ENCODE data around the gene ADCY9.
"Not testable (repeated sequence)": the region's sequence is repeated elsewhere in the genome, so short reads cannot be mapped to it uniquely, and the experiment has no call there.

Gene ADCY9

DNA sequence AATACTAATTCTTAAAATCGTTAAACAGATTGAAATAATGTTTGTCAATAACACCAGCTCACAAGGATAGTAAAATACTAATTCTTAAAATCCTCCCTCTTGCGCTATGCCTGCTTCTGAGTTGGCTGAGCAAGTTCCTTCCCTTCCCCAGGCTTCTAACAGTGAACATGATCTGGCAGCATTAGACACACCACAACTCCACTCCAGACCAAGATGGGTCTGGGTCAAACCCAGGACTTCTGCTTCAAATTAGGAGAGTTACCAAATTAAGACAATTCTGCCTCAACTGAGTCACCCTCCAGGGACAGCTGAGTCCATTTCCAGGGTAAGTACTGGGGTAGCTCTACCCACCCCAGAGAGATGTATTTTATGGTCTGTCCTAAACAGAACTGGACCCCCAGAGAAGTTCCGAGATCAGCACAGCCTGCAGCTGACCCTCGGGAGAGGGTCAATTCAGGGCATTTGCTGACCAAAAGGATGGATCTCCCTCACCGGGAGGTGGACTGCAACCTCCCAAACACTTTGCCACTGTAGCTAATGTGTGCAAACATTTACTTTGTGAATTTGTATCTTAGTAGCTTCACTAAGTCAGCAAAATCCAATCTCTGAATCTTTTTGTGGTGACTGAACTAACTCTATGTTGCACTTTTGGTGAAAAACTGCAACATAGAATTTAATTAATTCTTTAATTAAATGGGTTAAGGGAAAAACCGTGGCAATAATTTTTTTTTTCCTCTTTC is 48.8 kb downstream of the ADCY9 start:
- no peak for DNase-seq (ENCODE audit: low read depth)

DNA sequence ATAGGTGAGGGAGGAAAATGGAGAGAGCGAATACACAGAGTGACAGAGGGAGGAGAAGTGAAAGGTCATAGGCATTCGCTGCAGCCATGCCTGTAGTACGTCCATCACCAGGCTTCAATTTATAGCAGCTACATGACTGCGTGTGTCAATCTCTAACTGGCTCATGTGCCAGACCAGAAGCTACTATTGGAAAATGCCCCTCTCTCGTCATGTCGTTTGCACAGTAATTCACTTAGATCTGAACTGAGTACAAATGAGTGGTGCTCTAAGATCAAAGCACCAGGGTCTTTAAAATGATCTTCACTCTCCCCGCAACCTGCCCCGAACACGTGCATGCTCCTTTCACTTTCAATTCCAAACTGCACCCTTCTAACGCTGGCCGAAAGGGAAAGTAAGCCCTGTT is 51.3 kb downstream of the ADCY9 start:
- no peak for DNase-seq (ENCODE audit: low read depth)

DNA sequence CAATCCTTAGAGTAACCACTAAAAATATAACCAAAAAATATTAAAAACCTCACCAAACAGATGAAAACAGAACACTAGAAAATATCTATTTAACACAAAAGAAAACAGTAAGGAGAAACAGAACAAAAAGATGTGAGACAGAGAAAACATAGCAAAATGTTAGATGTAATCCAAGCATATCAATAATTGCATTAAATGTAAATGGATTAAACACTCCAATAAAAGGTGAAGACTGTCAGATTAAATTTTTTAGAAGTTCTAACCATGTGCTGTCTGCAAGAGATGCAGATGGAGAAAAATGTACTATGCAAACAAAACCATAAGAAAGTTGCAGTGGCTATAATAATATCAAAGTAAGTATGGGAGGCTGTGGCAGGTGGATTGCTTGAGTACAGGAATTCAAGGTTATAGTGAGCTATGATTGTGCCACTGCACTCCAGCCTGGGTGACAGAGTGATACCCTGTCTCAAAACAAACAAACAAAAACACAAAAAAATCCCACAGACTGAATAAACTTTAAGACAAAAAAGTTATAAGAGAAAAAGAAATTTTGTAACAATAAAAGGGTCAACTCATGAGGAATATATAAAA is 53.9 kb downstream of the ADCY9 start:
- DNase-seq (ENCODE audit: low read depth): no peak

DNA sequence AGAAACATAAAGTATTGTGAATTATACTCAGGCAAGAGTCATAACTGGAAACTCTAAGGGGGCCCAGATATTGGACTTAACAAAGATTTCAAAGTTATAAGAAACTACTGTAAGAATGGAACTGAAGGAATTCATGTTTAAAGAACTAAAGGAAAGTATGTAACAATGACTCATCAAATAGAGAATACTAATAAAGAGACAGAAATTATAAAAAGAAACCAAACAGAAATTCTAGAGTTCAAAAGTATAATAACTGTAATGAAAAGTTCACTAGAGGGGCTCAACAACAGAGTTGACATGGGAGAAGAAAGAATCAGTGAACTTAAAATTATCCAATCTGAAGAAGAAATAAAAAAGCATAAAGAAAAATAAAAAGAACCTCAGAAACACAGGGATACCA is 55.4 kb downstream of the ADCY9 start:
- no peak for DNase-seq (ENCODE audit: low read depth)

DNA sequence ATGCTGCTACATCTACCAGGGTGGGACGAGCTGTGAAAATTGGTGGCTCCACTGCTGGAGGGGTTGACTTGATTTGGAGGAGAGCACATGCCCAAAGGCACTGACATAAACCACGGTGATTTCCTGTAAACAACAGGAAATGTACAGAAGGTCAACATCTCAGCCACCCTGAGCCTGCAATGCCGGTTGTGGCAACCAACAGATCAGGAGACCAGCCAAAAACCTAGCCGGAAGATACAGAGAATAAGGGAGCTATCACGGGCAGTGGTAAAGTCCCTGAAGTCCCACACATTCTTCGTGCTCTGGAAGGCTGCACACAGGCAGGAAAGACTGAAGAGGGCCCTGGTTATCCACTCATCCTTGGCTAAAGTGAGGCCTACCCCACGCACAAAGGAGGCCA is 56.2 kb downstream of the ADCY9 start:
- DNase-seq (ENCODE audit: low read depth): no peak

DNA sequence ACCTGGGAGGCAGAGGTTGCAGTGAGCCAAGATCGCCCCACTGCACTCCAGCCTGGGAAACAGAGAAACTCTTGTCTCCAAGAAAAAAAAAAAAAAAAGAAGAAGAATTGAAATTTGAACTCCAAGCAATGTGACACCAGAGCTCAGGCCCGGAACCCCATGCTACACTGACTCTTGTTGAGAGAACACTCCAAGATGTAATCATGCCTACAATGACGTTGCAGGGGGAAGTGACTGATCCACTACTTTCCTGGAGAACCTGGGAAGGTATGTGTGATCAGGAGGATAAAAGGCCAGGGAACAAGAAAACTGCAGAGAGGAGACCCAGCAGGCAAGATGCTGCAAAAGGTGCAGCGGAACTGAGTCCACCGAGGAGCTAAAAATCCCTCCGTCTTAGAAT is 57.9 kb downstream of the ADCY9 start:
- no peak for DNase-seq (ENCODE audit: low read depth)

DNA sequence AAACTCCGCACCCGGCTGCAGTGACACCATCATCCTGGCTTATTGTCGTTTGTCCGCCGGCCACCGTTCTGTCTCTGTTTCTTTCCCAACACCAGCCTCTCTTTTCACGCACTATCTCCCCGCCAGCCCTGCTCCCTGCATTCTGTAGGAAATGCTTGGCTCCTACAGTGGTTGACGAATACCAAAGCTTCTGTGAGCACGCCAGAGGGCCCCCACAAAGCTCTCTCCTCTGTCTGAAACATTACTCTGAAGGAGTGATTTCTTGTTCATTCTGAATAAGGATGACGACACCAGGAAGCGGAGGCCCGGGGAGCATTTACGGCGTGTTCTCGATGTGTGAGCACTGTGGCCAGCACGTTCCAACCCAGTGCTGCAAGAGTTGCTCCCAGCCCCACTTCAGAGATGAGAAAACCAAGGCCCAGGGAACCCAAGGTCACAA is 58.8 kb downstream of the ADCY9 start:
- no peak for DNase-seq (ENCODE audit: low read depth)

DNA sequence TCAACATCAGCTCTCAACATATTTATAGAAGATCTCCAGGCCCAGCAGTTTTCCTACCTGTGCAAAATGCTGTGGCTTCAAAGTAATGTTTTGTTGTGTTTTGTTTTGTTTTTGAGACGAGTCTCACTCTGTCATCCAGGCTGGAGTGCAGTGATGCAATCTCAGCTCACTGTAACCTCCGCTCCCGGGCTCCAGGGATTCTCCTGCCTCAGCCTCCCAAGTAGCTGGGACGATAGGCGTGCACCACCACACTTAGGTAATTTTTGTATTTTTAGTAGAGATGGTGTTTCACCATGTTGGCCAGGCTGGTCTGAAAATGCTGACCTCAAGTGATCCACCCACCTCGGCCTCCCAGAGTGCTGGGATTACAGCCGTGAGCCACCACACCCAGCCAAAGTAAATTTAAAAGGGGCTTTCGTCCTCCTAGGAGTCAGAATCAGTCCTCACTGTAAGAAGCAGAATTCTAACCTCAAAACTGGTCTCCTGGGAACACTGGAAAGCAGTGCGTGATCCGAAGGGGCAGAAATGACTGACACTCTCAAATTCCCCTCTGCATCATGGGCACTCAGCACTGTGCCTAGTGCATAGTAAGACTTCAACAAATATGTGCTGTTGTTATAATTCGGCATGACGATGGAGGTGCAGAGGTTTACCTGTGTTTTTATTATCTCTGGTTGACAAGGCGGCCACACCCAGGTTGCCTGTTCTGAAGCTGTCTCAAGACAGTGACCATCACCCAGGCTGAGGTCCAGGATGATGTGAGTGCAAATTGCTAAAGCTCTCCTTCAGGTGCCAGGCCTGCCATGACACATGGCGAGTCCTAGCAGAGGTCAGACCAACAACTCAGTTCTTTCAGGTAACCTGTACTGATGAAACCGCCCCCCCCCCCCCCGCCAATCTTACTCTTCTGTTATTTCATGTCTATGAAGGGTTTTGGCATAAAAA is 59.8 kb downstream of the ADCY9 start:
- DNase-seq (ENCODE audit: low read depth): no peak

DNA sequence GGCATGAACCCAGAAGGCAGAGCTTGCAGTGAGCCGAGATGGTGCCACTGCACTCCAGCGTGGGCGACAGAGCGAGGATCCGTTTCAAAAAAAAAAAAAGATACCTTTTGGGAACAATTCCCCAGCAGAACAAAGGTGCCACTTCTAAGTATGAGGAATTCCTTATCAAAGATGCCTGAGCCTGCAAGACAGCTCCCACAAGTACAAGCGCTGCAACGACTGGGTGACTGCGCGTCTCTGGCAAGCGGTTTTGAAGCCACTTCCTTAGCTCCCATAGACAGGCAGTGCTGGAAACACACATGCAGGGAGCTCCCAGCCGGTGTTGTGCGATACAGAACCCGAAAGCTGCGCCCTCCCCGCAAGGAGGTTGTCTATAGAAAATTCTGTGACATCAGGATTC is 60.5 kb downstream of the ADCY9 start:
- no peak for DNase-seq (ENCODE audit: low read depth)

DNA sequence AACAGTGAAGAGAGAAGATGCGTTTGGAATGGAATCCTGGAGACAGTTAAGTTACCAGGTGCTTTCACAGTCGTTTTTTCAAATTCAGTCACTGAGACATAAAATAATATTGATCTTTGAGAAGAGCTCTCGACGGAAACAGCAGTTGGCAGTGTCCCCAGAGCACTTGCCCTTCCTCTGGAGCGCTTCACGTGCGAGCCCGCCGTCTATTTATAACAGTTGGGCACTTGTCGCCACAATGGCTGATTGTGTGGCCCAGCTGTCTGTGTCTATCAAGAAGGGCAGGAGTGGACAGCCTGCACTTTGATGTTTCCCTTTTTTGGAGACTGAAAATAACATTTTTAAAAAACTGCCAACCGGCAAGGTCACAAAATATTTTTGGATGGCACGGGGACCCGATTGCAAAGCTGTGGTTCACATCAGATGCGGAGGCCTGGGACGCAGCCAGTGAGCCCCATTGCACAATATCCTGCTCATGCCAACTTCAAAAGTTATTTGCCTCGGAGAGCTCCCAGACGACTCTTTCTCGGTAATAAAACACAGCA is 62.9 kb downstream of the ADCY9 start:
- DNase-seq (ENCODE audit: low read depth): no peak

DNA sequence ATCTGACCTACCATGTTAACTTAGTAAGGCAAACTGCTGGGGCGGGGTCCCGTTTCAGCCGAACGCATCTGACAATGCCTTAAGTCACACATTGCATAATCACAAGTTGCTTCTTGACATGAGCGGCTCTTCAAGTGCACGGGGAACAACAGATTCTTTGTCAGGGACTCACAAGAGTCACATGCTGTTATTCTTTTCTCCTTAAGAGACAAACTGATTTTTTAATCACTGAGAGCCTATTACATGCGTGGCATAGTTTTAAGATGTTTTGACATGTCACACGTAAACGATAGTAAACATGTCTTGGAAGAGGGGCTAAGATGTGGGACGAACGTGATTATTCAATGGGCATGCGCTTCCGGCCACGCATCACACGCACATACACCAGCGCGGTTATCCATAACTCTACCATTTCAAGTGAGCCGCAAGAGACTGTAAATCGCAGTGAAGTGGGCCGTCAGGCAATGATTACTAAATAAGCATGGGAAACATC is 63.4 kb downstream of the ADCY9 start:
- DNase-seq (ENCODE audit: low read depth): no peak

DNA sequence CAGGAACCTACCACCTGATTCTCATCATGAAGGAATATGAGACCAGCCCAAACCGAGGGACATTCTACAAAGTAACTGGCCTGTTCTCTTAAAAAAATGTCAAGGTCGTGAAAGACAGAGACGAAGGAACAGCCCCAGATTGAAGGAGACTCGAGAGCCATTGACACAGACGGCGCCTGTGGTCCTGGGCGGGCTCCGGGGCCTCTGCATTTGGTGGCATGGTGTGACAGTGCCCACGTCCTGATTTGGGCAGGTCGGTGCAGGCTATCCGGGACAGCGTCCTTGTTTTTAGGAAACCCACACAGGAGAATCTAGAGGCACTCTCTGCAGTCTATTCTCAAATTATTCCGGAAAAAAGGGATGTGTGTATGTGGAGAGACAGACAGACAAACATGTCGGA is 64.1 kb downstream of the ADCY9 start:
- no peak for DNase-seq (ENCODE audit: low read depth)

DNA sequence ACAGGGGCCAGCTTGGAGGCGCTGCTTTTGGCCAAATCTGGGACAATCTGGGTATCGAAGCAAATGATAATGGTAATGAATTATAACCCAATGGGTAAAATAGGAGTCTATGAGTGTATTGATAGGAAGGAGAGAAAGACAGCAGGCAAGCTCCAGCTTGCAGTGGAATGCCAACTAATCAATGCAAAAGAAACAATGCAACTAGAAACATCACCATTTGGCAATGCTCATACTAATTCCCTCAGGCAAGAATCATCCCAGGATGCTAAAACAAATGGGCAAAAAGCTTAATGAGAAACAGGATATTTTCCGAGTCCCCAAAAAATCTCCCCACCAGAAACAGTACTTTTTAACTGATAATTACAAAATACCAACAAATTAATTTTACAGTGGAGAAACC is 64.7 kb downstream of the ADCY9 start:
- DNase-seq (ENCODE audit: low read depth): no peak

DNA sequence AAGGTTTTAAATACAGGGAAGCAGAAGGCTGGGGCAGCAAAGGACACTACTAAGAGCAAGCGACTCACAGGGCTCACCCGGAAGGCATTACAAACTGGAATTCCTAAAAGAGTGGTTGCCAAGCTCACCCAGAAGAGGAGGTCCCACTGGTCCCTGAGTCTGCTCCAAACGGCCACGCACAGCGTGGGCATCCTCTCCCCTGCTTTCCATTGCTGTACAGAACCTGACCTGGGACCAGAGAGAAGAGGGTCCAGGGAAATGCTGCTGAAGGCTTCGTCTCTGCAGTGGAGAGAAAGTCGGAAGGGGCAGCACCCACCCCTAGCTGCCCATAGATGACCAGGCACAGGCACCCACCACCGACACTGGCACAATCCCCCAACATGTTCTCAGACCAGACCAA is 67.2 kb downstream of the ADCY9 start:
- DNase-seq (ENCODE audit: low read depth): no peak

DNA sequence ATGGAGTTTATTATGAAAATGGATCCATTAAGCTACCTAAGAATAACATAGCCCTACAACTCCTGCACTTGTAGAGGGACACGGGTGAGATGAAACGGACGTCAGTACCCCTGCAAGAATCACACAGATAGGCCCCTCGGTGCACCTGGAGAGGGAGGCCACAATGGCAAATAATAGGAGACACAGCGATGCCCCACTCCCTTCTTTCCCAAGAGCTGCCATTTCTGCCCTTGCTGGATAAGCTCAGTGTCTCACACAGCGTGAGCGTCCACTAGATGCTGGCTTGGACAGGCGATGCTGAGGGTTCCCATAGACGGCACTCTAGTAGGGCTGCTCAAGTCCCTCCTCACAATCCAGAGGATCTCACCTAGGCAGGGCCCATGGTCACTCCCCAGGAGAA is 67.8 kb downstream of the ADCY9 start:
- DNase-seq (ENCODE audit: low read depth): no peak

DNA sequence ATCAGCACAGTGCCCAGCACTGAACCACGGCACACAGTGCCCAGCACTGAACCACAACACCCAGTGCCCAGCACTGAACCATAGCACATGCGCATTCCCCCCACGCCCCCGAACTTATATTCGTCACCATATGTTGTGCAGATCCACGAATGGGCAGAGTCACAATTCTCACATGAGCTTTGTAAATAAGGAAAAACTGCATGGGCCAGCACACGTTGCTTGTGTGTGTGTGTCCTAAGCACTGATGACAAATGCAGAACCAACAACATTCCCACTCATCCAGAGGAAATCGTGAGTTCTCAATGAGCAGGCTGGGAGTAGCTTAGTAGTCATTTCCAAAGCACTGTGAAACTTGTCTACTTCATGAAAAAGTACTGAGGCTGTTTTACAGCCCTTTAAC is 70.0 kb downstream of the ADCY9 start:
- DNase-seq (ENCODE audit: low read depth): no peak

DNA sequence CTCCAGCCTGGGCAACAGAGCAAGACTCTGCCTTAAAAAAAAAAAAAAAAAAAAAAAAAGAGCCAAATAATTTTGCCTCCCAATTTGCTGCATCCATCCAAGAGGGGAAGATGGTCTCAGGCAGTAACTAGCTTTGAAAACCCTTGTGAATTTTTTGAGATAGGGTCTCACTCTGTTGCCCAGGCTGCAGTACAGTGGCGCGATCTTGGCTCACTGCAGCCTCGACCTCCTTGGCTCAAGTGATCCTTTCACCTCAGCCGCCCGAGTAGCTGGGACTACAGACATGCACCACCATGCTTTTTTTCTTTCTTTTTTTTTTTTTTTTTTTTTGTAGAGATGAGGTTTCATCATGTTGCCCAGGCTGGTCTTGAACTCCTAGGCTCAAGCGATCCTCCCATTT is 70.7 kb downstream of the ADCY9 start:
- DNase-seq (ENCODE audit: low read depth): not testable (repeated sequence)

DNA sequence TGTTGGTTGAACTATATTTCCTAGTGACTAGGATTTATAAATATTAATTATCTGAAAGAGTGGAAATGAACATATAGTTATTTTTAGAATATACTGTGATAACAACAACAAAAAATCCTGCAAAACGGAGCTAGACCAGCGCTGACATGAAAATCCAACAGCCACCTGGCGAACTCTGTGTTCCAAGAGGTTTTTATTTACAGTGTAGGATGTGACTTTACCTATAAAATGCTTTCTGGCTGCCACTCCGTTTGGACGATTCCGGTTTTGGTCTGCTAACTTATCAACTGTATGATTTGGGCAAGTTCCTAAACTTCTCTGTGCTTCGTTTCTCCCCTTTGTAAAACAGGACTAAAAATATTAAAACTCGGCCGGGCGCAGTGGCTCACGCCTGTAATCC is 73.7 kb downstream of the ADCY9 start:
- no peak for DNase-seq (ENCODE audit: low read depth)

DNA sequence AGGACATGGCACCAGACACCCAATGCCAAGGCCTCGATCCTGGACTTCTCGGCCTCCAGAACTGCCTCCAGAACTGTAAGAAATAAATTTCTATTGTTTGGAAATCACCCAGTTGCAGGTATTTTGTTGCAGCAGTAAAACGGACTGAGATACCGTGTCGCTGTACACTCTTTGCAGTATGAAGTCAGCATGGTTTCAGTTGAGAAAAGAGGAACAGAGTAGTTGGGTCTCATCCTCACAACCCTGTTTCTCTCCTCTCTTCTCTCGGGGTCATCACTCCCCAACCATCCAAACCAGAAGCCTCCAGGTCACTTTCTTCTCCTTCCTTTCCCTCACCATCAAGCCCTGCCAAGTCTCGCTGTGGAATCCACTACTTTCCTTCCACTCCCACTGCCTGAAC is 77.8 kb downstream of the ADCY9 start:
- DNase-seq (ENCODE audit: low read depth): no peak

DNA sequence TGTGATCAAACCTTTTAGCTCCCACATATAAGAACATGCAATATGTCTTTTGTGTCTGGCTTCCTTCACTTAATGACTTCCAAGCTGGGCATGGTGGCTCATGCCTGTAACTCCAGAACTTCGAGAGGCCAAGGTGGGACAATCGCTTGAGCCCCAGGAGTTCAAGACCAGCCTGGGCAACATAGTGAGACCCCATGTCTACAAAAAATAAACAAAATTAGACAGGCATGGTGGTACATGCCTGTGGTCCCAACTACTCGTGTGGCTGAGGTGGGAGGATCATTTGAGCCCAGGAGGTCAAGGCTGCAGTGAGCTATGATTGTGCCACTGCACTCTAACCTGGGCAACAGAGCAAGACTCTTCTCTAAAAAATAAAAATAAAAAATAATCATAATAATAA is 79.3 kb downstream of the ADCY9 start:
- DNase-seq (ENCODE audit: low read depth): not testable (repeated sequence)

DNA sequence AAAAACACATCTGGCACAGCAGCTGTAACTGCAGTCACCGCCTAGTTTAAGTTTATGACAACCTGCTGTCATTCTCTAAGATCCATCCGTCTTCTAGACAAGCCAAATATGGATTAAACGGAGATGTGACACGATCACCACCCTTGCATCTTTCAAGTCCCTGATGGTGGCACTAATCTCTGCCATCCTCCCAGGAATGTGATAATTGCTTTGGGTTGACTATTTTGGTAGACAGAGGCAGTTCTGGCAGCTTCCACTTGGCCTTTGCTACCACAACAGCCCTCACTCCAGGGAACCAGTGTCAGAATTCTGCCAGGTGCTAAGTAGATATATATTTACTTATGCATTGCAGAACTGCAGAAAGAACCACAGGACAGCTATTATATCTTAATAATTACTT is 81.3 kb downstream of the ADCY9 start:
- DNase-seq (ENCODE audit: low read depth): no peak

DNA sequence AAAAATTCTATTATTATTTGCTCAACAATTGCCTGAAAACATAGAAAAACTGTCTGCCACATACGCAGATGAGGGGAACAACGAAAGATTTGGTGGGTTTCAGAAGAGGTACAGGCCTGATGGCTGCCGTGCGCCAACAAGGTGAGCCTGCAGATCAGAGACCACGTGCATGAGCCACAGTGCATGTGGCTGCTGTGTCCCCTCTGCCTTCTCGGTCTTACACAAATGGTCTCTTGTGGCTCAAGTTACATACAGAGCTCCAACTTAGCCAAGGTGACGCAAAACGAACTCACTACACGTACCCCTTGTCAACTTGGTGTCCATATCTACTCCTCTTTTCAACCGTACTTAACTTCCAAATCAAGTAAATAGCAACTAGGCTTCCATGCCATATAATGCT is 82.3 kb downstream of the ADCY9 start:
- DNase-seq (ENCODE audit: low read depth): no peak

DNA sequence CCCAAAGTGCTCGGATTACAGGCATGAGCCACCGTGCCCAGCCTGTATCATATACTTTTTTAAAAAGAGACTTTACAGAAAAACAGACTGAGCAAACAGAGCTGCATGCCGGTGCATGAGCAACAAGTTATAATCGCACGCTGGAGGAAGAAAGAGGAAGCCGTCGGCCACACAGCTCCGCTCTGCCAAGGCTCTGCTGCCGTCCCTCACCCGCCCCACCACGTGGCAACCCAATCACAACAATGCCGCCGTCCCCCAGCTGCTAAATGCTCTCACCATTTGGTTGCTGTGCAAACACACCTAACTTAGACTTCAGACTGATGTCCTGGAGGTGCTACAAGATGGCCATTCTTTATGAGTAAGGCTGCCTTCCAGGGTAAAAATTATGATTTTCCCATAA is 83.5 kb downstream of the ADCY9 start:
- no peak for DNase-seq (ENCODE audit: low read depth)

All from stimulated activated CD8-positive, alpha-beta memory T cell treated with anti-CD3 and anti-CD28 coated beads, Interleukin-15, amount 100 ng/mL, for 24 hours (primary cell).